ES-I3 (cell line): Measurements from ENCODE around the gene GORASP2.
A peak's percentile ranks its signal among the peaks of the same experiment; 100 is the strongest.
"Not testable (repeated sequence)": the region's sequence is repeated elsewhere in the genome, so short reads cannot be mapped to it uniquely, and the experiment has no call there.

Experiments
- H3K36me3 ChIP-seq: 2 replicates; pipeline ENCODE4 v1.6.1; 2013; ENCODE audit warnings: mild to moderate bottlenecking, low read length, control low read depth, moderate library complexity; ENCODE audit not compliant: insufficient read depth
- H3K4me1 ChIP-seq: 2 replicates; pipeline ENCODE4 v1.6.1; 2013; ENCODE audit warnings: mild to moderate bottlenecking, control low read depth, low read length; ENCODE audit not compliant: insufficient read depth
- H3K9ac ChIP-seq: 2 replicates; pipeline ENCODE4 v1.6.1; 2013; ENCODE audit warnings: low read depth, mild to moderate bottlenecking, low read length, moderate library complexity
- H3K9me3 ChIP-seq: 2 replicates; pipeline ENCODE4 v1.6.1; 2013; ENCODE audit warnings: mild to moderate bottlenecking, low read length, moderate library complexity; ENCODE audit not compliant: control insufficient read depth, insufficient read depth

The GORASP2 gene

GRCh38 chr2:170911314-170911889 lies 17.7 kb upstream of the GORASP2 start:
- H3K9me3 ChIP-seq: peaks cover 8% of the 10 kb centered on the region
- no peaks in the 10 kb centered on the region for H3K4me1 ChIP-seq

GRCh38 chr2:170914994-170915666 lies 13.9 kb upstream of the GORASP2 start:
- H3K4me1 ChIP-seq, H3K9ac ChIP-seq, H3K36me3 ChIP-seq: not testable (repeated sequence)
- H3K9me3 ChIP-seq: peaks cover 24% of the 10 kb centered on the region

More at GRCh38 chr2:170911314-170911889, 17.7 kb upstream of the GORASP2 start:
- Histone ChIP-seq H3K9ac (no peak overlapping the region), H3K36me3 (no peaks in the 10 kb centered on the region)

GRCh38 chr2:170917219-170917913 lies 11.7 kb upstream of the GORASP2 start:
- H3K36me3 ChIP-seq: no peaks in the 10 kb centered on the region

GRCh38 chr2:170917957-170918356 lies 11.1 kb upstream of the GORASP2 start:
- H3K9ac ChIP-seq: no peak overlapping the region
- H3K9me3 ChIP-seq: peaks cover 23% of the 10 kb centered on the region
- H3K36me3 ChIP-seq: no peaks in the 10 kb centered on the region
- no peaks in the 10 kb centered on the region for H3K4me1 ChIP-seq

More at GRCh38 chr2:170917219-170917913, 11.7 kb upstream of the GORASP2 start:
- Histone ChIP-seq H3K9ac (no peak overlapping the region), H3K4me1 (no peaks in the 10 kb centered on the region), H3K9me3 (peaks cover 22% of the 10 kb centered on the region)

GRCh38 chr2:170921873-170922272 lies 7.2 kb upstream of the GORASP2 start:
- peaks cover 30% of the 10 kb centered on the region for H3K9me3 ChIP-seq
- not testable (repeated sequence) for H3K36me3 ChIP-seq, H3K9ac ChIP-seq, H3K4me1 ChIP-seq

- H3K9me3 ChIP-seq: peaks cover 26% of the 10 kb centered on the region
- H3K9ac ChIP-seq: no peak overlapping the region
- H3K36me3 ChIP-seq: no peaks in the 10 kb centered on the region
- no peaks in the 10 kb centered on the region for H3K4me1 ChIP-seq
Observed at GRCh38 chr2:170922634-170923494, 6.2 kb upstream of the GORASP2 start.

GRCh38 chr2:170923799-170924198 lies 5.3 kb upstream of the GORASP2 start:
- Histone ChIP-seq H3K9ac (no peak overlapping the region), H3K4me1 (no peaks in the 10 kb centered on the region), H3K36me3 (no peaks in the 10 kb centered on the region), H3K9me3 (peaks cover 17% of the 10 kb centered on the region)

- Histone ChIP-seq H3K9me3 (peaks cover 14% of the 10 kb centered on the region), H3K9ac (no peak overlapping the region), H3K4me1 (no peaks in the 10 kb centered on the region), H3K36me3 (no peaks in the 10 kb centered on the region)
Observed at GRCh38 chr2:170924969-170925368, 4.1 kb upstream of the GORASP2 start.

- no peaks in the 10 kb centered on the region for H3K4me1 ChIP-seq
- peaks cover 14% of the 10 kb centered on the region for H3K9me3 ChIP-seq
- H3K9ac ChIP-seq: no peak overlapping the region
- no peaks in the 10 kb centered on the region for H3K36me3 ChIP-seq
Observed at GRCh38 chr2:170925923-170926322, 3.1 kb upstream of the GORASP2 start.

- Histone ChIP-seq H3K4me1 (no peaks in the 10 kb centered on the region), H3K9ac (no peak overlapping the region), H3K9me3 (peaks cover 14% of the 10 kb centered on the region), H3K36me3 (no peaks in the 10 kb centered on the region)
Observed at GRCh38 chr2:170926743-170927297, 2.2 kb upstream of the GORASP2 start.

- Histone ChIP-seq H3K9me3 (peaks cover 11% of the 10 kb centered on the region), H3K9ac (peak overlapping the region; percentile 42)
Observed at GRCh38 chr2:170928036-170928823, 823 bp upstream of the GORASP2 start.

GRCh38 chr2:170929686-170930050 lies 615 bp downstream of the GORASP2 start:
- H3K36me3 ChIP-seq: no peaks in the 10 kb centered on the region
- peak overlapping the region; percentile 81 for H3K9ac ChIP-seq
- no peaks in the 10 kb centered on the region for H3K4me1 ChIP-seq
- H3K9me3 ChIP-seq: 0 out of 2 replicates have a peak, but pooled peaks cover 2% of the 10 kb centered on the region

More at GRCh38 chr2:170928036-170928823, 823 bp upstream of the GORASP2 start:
- Histone ChIP-seq H3K36me3 (no peaks in the 10 kb centered on the region), H3K4me1 (no peaks in the 10 kb centered on the region)

- Histone ChIP-seq H3K9me3 (0 out of 2 replicates have a peak, but pooled peaks cover 2% of the 10 kb centered on the region), H3K36me3 (no peaks in the 10 kb centered on the region), H3K4me1 (no peaks in the 10 kb centered on the region), H3K9ac (peak overlapping the region; percentile 81)
Observed at GRCh38 chr2:170930131-170930990, 1.3 kb downstream of the GORASP2 start.
